ENCODE measurements around the gene OSTN.
A peak's percentile ranks its signal among the peaks of the same experiment; 100 is the strongest.

OSTN gene

DNA sequence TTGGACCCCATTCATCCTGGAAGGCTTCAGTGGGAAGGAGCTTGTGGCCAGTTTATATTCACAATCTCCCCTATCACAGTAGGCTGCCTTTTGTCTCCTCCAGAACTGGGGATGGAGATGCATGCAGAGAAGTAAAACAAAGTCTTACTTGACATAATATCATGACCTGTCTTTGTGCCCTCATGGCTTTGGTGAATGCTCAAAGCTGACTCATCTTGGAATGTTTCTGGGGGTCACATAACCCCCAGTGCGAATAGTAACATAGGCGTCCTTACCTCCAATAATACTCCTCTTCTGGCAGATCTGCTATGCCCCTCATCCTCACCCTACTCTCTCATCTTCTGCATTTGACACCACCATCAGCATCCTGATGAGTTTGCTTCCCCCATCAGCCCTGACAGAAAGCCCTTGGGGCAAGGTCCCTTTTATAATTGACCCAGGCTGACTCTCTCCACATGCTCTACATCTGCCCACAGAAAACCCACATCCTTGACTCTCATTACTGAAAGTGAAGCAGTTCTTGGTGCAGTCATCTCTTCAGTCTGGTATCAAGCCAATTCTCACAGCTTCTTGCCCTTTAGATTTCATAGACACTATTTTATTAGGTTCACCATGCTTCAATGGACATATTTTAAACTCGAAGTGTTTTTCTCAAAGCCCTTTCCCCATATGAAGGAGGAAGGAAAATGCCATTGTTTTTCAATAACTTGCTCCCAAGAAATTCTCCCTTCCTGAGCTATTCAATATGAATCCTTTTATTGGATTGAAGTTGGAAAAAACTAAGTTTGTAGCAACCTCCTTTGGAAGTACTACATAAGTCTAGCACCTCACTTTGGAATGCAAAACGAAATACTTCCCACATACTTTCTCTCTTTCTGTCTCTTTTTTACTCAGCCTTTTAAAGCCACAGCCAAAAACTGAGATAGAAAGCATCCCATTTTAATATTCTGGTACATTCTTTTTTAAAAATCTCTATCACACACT, 36.6 kb downstream of the OSTN start:
- no peak for DNase-seq

DNA sequence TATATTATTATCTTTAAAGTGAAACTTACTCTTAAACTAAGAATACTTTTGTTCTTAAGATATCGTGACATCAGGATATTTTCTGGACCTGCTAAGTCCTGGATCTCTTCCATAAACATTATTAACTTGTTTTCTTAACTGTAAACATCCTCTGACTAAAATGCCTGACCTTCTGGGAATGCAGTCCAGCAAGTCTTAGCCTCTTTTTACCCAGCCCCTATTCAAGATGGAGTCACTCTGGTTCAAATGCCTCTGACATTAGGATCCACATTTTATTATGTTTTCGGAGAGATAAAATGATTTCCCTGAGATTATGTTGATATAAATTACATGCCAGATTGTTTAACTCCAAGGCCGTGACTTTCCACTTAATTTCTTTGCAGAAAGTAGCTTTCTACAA, 37.6 kb downstream of the OSTN start:
- DNase-seq = no peak

DNA sequence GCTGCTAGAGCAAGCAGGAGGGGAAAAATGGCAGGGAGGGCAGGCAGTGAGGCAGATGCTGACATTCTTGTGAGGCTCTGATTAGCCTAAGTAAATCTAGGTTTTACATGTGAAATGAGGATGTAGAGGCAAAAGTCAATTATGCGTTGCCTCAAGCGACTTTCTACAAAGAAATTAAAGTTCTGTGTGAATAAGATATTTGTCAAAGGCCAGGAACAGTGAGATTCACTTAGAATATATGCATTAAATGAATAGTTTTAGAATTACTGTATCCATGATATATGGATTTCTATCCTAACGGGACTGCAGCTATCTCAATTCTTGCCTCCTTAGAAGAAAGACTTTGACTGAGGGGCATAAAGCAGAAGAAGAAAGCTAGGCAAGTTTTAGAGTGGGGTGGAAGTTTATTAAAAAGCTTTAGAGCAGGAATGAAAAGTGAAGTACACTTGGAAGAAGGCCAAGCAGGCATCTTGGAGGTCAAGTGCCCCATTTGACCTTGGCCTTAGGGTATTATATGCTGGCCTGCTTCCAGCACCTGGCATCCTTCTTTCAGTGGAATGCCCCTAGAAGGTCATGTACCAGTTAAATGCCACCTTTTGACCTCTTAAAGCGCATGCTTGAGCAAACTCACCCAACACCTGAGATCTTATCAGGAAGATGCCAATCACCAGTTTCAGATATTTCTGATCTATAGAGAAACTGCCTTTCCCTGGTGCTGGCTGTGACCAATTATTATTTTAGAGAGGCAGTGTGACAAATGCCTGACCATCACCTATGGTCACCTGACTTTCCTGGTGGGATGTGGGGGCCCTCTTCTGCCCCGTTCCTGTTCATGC, 38.2 kb downstream of the OSTN start:
- no peak for DNase-seq

DNA sequence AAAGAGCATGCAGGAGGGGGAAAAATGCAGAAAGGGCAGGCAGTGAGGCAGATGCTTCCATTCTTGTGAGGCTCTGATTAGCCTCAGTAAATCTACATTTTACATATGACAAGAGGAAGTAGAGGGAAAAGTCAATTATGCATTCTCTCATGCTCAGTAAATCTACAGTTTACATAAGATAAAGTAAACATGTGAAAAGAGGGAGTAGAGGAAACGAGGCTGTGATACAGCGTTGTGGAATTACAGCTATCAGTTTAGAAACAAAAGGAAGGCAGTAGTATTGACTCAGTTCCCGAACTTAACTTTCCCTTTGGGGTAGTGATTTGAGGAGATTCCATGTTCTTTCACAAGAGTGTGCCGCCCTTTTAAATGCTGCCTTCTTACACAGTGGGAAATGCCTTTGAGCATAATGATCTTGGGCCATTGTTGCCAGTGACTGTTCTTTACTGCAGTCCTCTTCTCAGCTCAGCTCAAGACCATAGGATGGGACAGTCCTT, 39.3 kb downstream of the OSTN start:
- DNase-seq = no peak

GRCh38 chr3:191239407-191240031, 40.5 kb downstream of the OSTN start:
- DNase-seq = peak in 2 of 3 donors; percentile 18 to 23

- no peak for DNase-seq
Measured at GRCh38 chr3:191240486-191240885, 41.4 kb downstream of the OSTN start.

DNA sequence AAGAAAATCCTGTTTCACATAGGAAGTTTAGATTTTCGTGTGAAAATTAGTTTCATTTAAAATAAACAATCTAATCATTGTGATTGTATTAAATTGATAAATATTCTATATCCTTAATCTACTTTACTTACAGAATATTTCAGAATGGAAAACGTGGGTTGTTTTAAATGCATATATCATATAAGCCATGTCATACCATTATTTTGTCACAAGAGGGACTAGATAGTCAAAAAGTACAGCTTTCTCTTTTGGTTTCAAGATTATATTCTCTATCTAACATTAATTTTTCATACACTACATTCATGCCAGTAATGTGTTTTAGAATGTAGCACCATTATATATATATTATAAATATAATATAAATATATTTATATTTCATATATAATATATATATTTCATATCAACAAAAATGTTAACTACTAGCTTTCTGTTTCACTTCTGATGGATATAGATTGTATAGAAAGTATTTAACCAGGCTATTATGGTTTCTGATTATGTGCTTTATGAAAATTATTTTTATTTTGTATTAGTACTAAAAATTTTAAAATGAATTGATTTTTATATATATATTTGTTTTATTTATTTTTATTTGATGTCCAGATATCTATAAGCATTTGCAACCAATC, 45.3 kb downstream of the OSTN start:
- peak; percentile 17 to 68 (median 65) for DNase-seq

GRCh38 chr3:191246034-191246433, 47.0 kb downstream of the OSTN start:
- peak; percentile 86 to 96 (median 93) for DNase-seq

DNA sequence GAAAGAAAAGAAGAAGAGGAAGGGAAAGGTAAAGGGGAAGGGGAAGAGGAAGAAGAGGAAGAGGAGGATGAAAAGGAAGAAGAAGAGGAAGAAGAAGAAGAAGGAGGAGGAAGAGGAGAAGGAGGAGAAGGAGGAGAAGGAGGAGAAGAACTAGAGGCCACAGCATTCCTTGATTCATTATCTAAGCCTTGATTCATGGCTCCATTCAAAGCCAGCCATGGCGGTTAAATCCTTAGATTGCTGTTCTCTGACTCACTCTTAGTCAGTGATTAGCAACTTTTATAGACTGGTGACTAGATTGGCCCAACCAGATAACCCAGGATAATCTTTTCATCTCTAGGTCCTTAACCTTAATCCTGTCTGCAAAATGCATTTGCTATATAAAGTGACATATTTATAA, 47.6 kb downstream of the OSTN start:
- peak in 2 of 3 donors; percentile 34 to 46 for DNase-seq

DNA sequence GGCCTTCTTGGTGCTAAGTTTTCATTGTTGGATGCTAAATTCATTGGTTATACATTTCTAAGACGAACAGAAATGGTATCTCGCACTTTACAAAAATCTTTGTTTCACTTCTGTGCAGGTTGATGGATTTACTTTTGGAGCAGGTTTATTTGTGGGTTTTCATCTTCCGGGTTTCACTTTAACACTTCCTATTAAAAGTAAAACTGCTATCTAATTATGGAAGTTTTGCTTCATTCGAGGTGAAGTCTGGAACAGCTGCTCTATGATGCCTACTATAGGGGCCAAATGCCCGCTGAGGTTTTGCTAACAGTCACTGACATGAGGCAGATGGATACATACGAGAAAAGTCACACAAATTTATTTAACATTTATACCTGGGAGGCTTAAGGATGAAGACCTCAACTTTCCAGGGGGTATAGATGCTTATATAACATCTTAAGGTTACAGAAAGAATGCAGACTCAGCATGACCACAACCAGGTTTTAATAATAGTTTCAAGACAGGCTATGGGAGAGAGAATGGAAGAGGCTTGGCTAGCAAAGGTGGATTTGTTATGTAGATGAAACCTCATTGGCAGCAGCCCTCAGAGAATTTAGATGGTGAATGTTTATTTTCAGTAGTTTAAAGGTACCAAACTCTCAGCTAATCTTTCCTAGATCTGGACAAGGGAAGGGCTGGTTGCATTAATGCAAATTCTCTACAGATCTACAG, 54.2 kb downstream of the OSTN start:
- DNase-seq = no peak

DNA sequence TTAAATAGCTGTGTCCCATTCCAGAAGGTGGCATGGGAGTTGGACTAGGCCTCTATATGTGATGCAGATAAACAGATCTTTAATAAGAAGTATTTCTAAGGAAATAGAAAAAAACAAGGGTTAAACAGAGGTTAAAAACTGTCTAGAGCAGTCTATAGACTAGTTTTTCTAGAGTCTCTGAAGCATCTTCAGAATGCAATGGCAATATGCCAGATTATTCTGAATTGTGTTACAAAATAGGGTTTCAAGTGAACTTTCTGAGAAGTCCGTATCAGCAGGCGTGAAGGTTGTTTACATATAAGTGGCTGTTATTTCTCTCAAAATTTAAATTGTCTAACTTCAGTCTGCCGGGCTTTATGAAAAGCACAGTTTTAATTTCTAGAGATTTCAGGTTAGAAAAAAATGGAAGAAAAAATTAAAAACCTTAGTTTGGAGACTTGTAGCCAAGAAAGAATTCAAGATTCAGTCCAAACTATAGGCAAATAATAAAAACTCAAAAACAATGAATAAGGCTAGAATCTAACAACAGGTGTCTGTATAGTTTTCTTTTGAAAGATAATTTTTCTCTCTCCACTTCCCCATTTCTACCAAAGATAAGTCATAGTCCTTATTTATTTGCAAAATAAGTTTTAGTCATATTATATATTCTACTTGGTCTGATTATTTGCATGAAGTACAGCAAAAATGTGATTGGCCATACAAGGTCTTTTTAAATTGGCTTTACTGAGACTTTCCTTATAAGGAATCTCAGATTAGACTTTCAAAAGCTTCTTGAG, 55.2 kb downstream of the OSTN start:
- DNase-seq = peak in 1 of 3 donors; percentile 7

- DNase-seq = no peak
Measured at GRCh38 chr3:191255156-191255555, 56.1 kb downstream of the OSTN start.

- no peak for DNase-seq
Measured at GRCh38 chr3:191256405-191256804, 57.4 kb downstream of the OSTN start.

DNA sequence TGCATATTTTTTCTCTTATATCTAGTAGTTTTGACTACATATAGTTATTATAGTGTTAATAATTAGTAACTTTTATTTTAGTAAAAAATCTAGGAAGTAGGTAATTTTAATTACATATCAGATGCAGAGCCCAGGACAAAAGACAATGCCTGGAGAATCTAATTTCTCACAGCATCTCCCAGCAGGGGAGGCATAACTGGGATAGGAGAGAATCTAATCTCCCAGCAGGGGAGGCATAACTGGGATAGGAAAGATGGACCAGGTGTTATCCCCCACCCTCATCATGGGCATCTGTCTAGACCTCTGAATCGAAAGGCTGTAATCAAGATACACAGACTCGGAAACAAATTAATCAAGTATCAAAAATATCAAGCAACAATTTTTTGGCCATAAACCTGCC, 58.2 kb downstream of the OSTN start:
- DNase-seq = no peak

GRCh38 chr3:191259486-191259885, 60.4 kb downstream of the OSTN start:
- no peak for DNase-seq

DNA sequence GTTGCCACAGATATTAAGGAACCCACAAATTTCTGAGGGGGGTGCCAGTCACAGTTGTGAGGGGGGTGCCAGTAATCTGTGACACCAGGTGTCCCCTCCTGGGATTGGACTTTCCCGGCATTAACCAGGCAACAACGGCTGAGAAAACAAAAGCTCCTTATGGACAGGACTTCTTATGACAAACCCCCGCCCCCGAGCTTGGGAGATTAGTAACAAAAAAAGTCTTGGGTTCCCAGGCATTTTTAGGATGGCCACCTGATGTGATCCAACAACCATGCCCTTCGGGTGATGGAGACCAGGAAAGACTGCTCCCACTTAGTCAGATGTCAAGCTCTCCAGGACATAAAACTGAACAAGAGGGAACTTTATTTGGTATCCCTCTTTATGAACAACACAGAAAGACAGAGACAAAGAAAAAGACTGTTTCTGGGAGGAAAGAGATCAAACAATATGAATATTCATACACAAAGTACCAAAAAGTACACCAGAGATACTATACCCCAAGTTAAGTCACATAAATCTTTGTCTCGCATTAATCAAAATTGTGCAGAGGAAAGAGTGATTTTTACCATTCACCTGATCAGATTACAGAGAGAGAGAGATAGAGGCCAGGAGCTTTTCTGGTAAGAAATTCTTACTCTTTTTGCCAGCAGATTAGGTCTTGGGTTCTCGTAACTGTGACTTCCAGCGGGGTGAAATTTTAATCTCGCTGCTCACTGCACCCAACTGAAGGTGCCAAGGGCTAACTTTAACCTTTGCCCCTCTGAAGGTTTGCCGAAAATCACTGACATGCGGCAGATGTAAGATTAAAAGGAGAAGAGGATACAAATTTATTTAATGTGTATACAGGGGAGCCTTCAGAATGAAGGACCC, 61.6 kb downstream of the OSTN start:
- no peak for DNase-seq

DNA sequence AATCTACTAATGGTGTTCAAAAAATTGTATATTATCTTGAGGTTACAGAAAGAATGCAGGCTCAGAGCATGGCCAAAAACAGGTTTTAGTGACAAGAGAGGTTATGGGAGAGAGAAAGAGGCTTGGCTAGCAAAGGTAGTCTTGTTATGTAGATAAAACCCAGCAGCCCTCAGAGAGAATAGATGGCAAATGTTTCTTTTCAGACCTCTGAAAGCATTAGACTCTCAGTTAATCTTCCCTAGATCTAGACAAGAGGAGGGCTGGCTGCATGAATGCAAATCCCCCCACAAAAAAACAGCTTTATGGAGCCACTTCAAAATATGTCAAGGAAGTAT, 62.2 kb downstream of the OSTN start:
- no peak for DNase-seq

GRCh38 chr3:191262650-191263049, 63.6 kb downstream of the OSTN start:
- no peak for DNase-seq

DNA sequence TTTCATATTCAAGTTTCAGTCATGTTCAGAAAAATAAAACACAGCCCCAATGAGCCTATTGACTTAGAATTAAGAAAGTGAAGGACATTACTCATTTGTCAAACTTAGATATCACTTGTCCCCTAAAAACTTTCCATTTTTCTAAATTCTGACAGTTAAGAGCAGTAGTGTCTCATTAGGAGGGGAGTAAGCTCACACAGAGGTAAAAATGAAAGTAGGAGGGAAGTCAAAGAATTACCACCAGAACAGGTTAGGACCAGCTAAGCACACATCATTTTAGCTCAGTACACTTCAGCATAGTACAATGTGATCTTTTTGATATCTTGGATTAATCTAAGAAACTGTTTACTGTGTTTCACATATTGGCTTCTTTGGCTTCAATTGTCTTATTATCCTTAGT, 64.3 kb downstream of the OSTN start:
- no peak for DNase-seq

DNA sequence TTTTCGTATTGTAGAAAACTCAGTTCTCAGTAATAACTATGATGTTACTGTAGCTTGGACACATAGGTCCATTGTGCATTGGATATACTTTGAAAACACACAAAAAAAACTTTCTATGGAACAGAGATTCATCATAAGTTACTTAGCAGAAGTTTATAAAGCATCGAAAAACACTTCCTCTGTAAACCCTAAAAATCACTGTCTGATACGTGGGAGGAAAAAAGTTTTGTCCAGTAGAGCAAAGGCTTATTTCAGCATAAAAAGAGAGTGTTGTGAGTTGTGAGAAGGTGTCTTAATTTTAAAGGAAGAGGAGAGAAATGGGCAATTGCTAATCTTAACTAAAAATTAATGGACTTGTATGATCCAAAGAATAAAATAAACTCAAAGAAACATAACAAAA, 64.8 kb downstream of the OSTN start:
- DNase-seq = peak in 2 of 3 donors; percentile 35 to 45
